HepG2 (cell line): Measurements from ENCODE around the gene TOR4A. TPM values are rescaled to one million over a fixed set of nuclear protein-coding genes. Genes with fewer than 3 reads are reported as not detected.

Experiments used
- CREB1 ChIP-seq, 2 experiments: fragments of 450-650 bp in 1 of 2; IDR thresholded peaks; 2 replicates each; pipeline ENCODE4 v1.6.1; 2016 to 2017; ENCODE audit warnings: control low read depth in 1 of 2, mild to moderate bottlenecking in 1 of 2, missing compliant biosample characterization in 1 of 2, missing genetic modification characterization in 1 of 2
- HCFC1 ChIP-seq: fragments of 150-350 bp; IDR thresholded peaks from 2 replicates; pipeline ENCODE4 v1.6.1; 2014; ENCODE audit warnings: low read depth, low read length
- HDAC2 ChIP-seq: sonication (generic); formaldehyde crosslinking; IDR thresholded peaks from 2 replicates; pipeline ENCODE4 v1.4.0; 2020; ENCODE audit warnings: missing genetic modification reagents
- HMG20B ChIP-seq: conservative IDR thresholded peaks from 2 replicates; pipeline ENCODE4 v1.6.1; 2016; ENCODE audit warnings: missing genetic modification reagents, missing compliant biosample characterization
- JUNB ChIP-seq: sonication (generic); formaldehyde crosslinking; IDR thresholded peaks from 2 replicates; pipeline ENCODE4 v1.8.0; 2022; ENCODE audit warnings: missing genetic modification reagents, mild to moderate bottlenecking, borderline replicate concordance
- KAT7 ChIP-seq: IDR thresholded peaks from 2 replicates; pipeline ENCODE4 v1.6.1; 2018; ENCODE audit warnings: borderline replicate concordance, missing compliant biosample characterization
- KLF13 ChIP-seq: sonication (generic); formaldehyde crosslinking; IDR thresholded peaks from 2 replicates; pipeline ENCODE4 v1.4.0; 2020; ENCODE audit warnings: mild to moderate bottlenecking, missing genetic modification reagents
- PHF5A ChIP-seq: IDR thresholded peaks from one replicate; pipeline ENCODE4 v1.6.1; 2018; ENCODE audit warnings: low read depth, missing genetic modification reagents; ENCODE audit not compliant: unreplicated experiment
- PHF8 ChIP-seq: sonication (generic); formaldehyde crosslinking; IDR thresholded peaks from 2 replicates; pipeline ENCODE4 v1.5.0; 2020; ENCODE audit warnings: missing genetic modification reagents
- PRMT3 ChIP-seq: sonication (generic); formaldehyde crosslinking; IDR thresholded peaks from 2 replicates; pipeline ENCODE4 v1.8.1; 2022; ENCODE audit warnings: low read depth, mild to moderate bottlenecking, moderate library complexity, missing genetic modification reagents, borderline replicate concordance
- RAD51 ChIP-seq: fragments of 450-650 bp; IDR thresholded peaks from 2 replicates; pipeline ENCODE4 v1.6.1; 2016; ENCODE audit warnings: borderline replicate concordance
- RARA ChIP-seq: IDR thresholded peaks from 2 replicates; pipeline ENCODE4 v1.6.1; 2016; ENCODE audit warnings: missing genetic modification reagents, missing compliant biosample characterization
- SAP130 ChIP-seq: IDR thresholded peaks from 2 replicates; pipeline ENCODE4 v1.6.1; 2016; ENCODE audit warnings: low read depth
- SIN3B ChIP-seq: fragments of 150-350 bp; IDR thresholded peaks from 2 replicates; pipeline ENCODE4 v1.6.1; 2014; ENCODE audit warnings: low read length
- SKI ChIP-seq: fragments of 450-650 bp; IDR thresholded peaks from one replicate; pipeline ENCODE4 v1.6.1; 2018; ENCODE audit warnings: mild to moderate bottlenecking; ENCODE audit not compliant: partially characterized antibody
- TARDBP ChIP-seq: sonication (generic); formaldehyde crosslinking; IDR thresholded peaks from 2 replicates; pipeline ENCODE4 v1.8.0; 2022; ENCODE audit warnings: mild to moderate bottlenecking, missing genetic modification reagents
- YEATS2 ChIP-seq: sonication (generic); formaldehyde crosslinking; IDR thresholded peaks from 2 replicates; pipeline ENCODE4 v1.4.0; 2020; ENCODE audit warnings: missing genetic modification reagents, borderline replicate concordance
- ZMYM2 ChIP-seq: sonication (generic); formaldehyde crosslinking; IDR thresholded peaks from 2 replicates; pipeline ENCODE4 v1.8.0; 2022; ENCODE audit warnings: mild to moderate bottlenecking, missing genetic modification reagents
- ZNF33A ChIP-seq: sonication (generic); formaldehyde crosslinking; IDR thresholded peaks from 2 replicates; pipeline ENCODE4 v1.5.1; 2020; ENCODE audit warnings: missing genetic modification reagents, mild to moderate bottlenecking, moderate library complexity, borderline replicate concordance
- ZNF562 ChIP-seq: sonication (generic); formaldehyde crosslinking; IDR thresholded peaks from 2 replicates; pipeline ENCODE4 v1.8.0; 2022; ENCODE audit warnings: missing genetic modification reagents, borderline replicate concordance
- ZNF614 ChIP-seq: IDR thresholded peaks from 2 replicates; pipeline ENCODE4 v1.6.1; 2018; ENCODE audit warnings: missing biosample characterization, missing genetic modification reagents, inconsistent platforms, borderline replicate concordance
- ZNF7 ChIP-seq: IDR thresholded peaks from 2 replicates; pipeline ENCODE4 v1.6.1; 2016; ENCODE audit warnings: missing biosample characterization, missing genetic modification reagents
- polyA plus RNA-seq, 8 experiments: library from polyadenylated mRNA; depleted of rRNA in 3 of 8; stranded (reverse) in 7 of 8; unstranded in 1 of 8; fragments of >200 nt; fragmentation: Illumina TruSeq in 4 of 8; extraction: Trizol in 4 of 8; gene quantifications; 2 replicates each; pipeline versions ENCODE4 v1.2.1 to v1.2.3, GENCODE V29; 2011 to 2016; ENCODE audit warnings: low read depth in 4 of 8, missing spikeins in 1 of 8, mixed read lengths in 1 of 8; ENCODE audit not compliant: insufficient read depth in 1 of 8
- total RNA-seq, 5 experiments: library from RNA; depleted of rRNA; stranded (reverse); fragments of >200 nt; fragmentation: Illumina TruSeq; extraction: Trizol; gene quantifications; 2 replicates each; pipeline ENCODE4 v1.2.3, GENCODE V29; 2016; ENCODE audit warnings: low read depth in 1 of 5
- TF ChIP-seq, protein P1 (sequence below): sonication (generic); formaldehyde crosslinking; IDR thresholded peaks from 2 replicates; pipeline ENCODE4 v1.4.0; 2020; ENCODE audit warnings: mild to moderate bottlenecking, missing genetic modification reagents
- TF ChIP-seq, protein P2 (sequence below): sonication (generic); formaldehyde crosslinking; IDR thresholded peaks from 2 replicates; pipeline ENCODE4 v1.5.0; 2020; ENCODE audit warnings: mild to moderate bottlenecking, missing genetic modification reagents
- TF ChIP-seq, protein P3 (sequence below): sonication (generic); formaldehyde crosslinking; conservative IDR thresholded peaks from 2 replicates; pipeline ENCODE4 v1.5.0; 2020; ENCODE audit warnings: missing genetic modification reagents

Gene TOR4A
- total and polyA plus RNA-seq, 2 of the 13 experiments (the other 11 are each of a cell fraction or from before 2014, with no cell fraction given), result 11.1 to 14.2 TPM

DNA sequence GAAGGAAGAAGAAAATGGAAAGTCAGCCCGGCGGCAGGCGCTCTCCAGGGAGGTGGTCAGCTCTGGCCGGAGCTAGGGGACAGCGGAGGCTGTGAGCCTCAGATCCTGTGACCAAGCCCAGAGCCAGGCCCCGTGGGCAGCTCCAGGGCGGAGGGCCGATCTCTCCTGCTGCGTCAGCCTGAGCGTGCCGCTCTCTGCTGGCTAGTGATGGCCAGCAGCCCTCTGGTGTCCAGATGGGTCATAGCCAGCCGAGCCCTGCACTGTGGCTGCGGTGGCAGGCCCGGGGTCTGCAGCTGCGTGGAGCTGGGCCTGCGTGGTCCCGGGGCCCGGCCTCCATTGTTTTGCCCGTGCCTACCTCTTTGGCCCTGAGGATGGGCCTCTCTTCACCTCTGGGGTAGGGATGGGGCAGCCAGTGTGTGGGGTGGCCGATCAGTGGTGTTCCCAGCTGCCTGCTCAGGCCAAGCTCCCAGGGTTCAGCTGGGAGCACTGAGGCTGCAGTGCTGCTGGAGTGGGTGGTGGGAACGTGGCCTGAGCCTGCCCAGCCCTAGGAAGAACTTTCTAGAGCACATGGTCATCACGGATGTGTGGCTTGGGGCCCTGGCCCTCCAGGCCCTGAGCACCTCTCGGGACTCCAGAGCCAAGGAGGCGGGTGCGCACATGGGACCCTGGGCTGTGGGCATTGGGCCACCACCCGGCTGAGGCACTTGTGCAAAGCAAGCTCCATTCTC lies 41.6 kb downstream of the TOR4A start (continued):
- TF ChIP-seq ZNF7 (CRISPR knock-in tag) (no peak), HDAC2 (CRISPR knock-in tag) (0 out of 2 replicates have a peak, but pooled peaks have one; percentile 19), HMG20B (CRISPR knock-in tag) (no peak), ZNF562 (no peak), PHF8 (CRISPR knock-in tag) (peak; percentile 40; the same call in 1 of the 2 replicates), SKI (no peak), ZNF33A (CRISPR knock-in tag) (no peak), TARDBP (CRISPR knock-in tag) (no peak), YEATS2 (CRISPR knock-in tag) (no peak), ZNF614 (no peak), ZMYM2 (CRISPR knock-in tag) (no peak), RAD51 (no peak), PHF5A (CRISPR knock-in tag) (no peak), SIN3B (no peak), KLF13 (CRISPR knock-in tag) (no peak), HCFC1 (no peak), CREB1 (IDR thresholded peaks at IDR 0.05) (no peak), CREB1 (CRISPR knock-in tag; IDR thresholded peaks at IDR 0.05) (no peak), KAT7 (CRISPR knock-in tag) (no peak), RARA (CRISPR knock-in tag) (no peak), SAP130 (peak; percentile 47; the same call in 1 of the 2 replicates), JUNB (CRISPR knock-in tag) (no peak), PRMT3 (no peak)
- TF ChIP-seq, protein P1, sequence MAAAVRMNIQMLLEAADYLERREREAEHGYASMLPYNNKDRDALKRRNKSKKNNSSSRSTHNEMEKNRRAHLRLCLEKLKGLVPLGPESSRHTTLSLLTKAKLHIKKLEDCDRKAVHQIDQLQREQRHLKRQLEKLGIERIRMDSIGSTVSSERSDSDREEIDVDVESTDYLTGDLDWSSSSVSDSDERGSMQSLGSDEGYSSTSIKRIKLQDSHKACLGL (CRISPR knock-in tag), result no peak
- TF ChIP-seq, protein P2, sequence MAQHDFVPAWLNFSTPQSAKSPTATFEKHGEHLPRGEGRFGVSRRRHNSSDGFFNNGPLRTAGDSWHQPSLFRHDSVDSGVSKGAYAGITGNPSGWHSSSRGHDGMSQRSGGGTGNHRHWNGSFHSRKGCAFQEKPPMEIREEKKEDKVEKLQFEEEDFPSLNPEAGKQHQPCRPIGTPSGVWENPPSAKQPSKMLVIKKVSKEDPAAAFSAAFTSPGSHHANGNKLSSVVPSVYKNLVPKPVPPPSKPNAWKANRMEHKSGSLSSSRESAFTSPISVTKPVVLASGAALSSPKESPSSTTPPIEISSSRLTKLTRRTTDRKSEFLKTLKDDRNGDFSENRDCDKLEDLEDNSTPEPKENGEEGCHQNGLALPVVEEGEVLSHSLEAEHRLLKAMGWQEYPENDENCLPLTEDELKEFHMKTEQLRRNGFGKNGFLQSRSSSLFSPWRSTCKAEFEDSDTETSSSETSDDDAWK (CRISPR knock-in tag), result no peak
- TF ChIP-seq, protein P3, sequence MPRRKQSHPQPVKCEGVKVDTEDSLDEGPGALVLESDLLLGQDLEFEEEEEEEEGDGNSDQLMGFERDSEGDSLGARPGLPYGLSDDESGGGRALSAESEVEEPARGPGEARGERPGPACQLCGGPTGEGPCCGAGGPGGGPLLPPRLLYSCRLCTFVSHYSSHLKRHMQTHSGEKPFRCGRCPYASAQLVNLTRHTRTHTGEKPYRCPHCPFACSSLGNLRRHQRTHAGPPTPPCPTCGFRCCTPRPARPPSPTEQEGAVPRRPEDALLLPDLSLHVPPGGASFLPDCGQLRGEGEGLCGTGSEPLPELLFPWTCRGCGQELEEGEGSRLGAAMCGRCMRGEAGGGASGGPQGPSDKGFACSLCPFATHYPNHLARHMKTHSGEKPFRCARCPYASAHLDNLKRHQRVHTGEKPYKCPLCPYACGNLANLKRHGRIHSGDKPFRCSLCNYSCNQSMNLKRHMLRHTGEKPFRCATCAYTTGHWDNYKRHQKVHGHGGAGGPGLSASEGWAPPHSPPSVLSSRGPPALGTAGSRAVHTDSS (CRISPR knock-in tag), result no peak
